HL-60 (cell line): ENCODE results near the gene IL20RA.

Source experiments
- DNase-seq, 2 experiments: peaks; one replicate each; pipeline ENCODE4 v3.0.0-alpha.2; 2010 to 2020; ENCODE audit warnings: low read depth in 1 of 2, low spot score in 1 of 2
- H3K27ac ChIP-seq: fragments of 250-450 bp; sonication (Bioruptor Pico); replicated peaks from 2 replicates; pipeline ENCODE4 v1.5.1; 2020; ENCODE audit warnings: mild to moderate bottlenecking, moderate library complexity
- H3K27me3 ChIP-seq: fragments of 250-450 bp; sonication (Bioruptor Pico); 2 replicates; pipeline ENCODE4 v1.5.1; 2021; ENCODE audit warnings: mild to moderate bottlenecking, moderate library complexity; ENCODE audit not compliant: insufficient read depth, poor library complexity, severe bottlenecking
- H3K4me3 ChIP-seq: replicated peaks from 2 replicates; pipeline ENCODE4 v1.5.1; 2011; ENCODE audit warnings: mild to moderate bottlenecking, control low read depth, low read length; ENCODE audit not compliant: insufficient read depth
- GABPA ChIP-seq: IDR thresholded peaks from 2 replicates; pipeline ENCODE4 v1.6.1; 2012; ENCODE audit warnings: low read depth
- POLR2AphosphoS5 ChIP-seq: IDR thresholded peaks from 2 replicates; pipeline ENCODE4 v1.6.1; 2012; ENCODE audit warnings: low read depth
- SPI1 ChIP-seq: IDR thresholded peaks from 2 replicates; pipeline ENCODE4 v1.6.1; 2012; ENCODE audit warnings: low read depth, mild to moderate bottlenecking, borderline replicate concordance
- TF ChIP-seq, protein P1 (sequence below): IDR thresholded peaks from one replicate; pipeline ENCODE4 v1.5.1; 2011; ENCODE audit warnings: low read length, control low read depth, inconsistent platforms; ENCODE audit not compliant: insufficient read depth
- TF ChIP-seq, protein P2 (sequence below): IDR thresholded peaks from 2 replicates; pipeline ENCODE4 v1.6.1; 2012; ENCODE audit warnings: low read depth; ENCODE audit not compliant: insufficient replicate concordance

The IL20RA gene

GRCh38 chr6:137001299-137001976 lies 43.3 kb downstream of the IL20RA start:
- Histone ChIP-seq H3K27ac (no peak overlapping the region), H3K4me3 (no peak overlapping the region), H3K27me3 (peaks cover 22% of the 10 kb centered on the region)
- DNase-seq: no peak
- TF ChIP-seq SPI1: no peak

DNA sequence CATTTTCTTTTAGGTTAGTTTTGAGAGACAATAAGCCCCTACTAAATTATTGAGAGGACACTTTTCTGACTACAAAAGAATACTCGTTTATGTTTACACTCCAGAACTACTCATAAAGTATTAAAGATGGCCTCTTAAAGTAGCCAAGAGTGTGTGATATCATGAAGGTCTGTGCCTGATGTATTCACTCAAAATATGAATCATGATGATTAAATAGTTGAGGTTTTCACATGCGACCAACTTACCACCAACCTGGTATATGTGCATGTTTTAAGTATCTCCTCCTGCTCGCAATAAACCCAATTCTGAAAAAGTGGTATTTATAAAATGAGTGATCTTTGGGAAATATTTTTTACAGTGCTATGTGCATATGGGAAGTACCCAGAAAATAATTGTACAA lies 43.9 kb downstream of the IL20RA start:
- DNase-seq: no peak
- Histone ChIP-seq H3K27ac (no peak overlapping the region), H3K27me3 (peaks cover 22% of the 10 kb centered on the region), H3K4me3 (no peak overlapping the region)
- no peak for TF ChIP-seq SPI1
- TF ChIP-seq, protein P1, sequence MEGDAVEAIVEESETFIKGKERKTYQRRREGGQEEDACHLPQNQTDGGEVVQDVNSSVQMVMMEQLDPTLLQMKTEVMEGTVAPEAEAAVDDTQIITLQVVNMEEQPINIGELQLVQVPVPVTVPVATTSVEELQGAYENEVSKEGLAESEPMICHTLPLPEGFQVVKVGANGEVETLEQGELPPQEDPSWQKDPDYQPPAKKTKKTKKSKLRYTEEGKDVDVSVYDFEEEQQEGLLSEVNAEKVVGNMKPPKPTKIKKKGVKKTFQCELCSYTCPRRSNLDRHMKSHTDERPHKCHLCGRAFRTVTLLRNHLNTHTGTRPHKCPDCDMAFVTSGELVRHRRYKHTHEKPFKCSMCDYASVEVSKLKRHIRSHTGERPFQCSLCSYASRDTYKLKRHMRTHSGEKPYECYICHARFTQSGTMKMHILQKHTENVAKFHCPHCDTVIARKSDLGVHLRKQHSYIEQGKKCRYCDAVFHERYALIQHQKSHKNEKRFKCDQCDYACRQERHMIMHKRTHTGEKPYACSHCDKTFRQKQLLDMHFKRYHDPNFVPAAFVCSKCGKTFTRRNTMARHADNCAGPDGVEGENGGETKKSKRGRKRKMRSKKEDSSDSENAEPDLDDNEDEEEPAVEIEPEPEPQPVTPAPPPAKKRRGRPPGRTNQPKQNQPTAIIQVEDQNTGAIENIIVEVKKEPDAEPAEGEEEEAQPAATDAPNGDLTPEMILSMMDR: no peak
- TF ChIP-seq GABPA: no peak
- TF ChIP-seq POLR2AphosphoS5: no peak
- TF ChIP-seq, protein P2, sequence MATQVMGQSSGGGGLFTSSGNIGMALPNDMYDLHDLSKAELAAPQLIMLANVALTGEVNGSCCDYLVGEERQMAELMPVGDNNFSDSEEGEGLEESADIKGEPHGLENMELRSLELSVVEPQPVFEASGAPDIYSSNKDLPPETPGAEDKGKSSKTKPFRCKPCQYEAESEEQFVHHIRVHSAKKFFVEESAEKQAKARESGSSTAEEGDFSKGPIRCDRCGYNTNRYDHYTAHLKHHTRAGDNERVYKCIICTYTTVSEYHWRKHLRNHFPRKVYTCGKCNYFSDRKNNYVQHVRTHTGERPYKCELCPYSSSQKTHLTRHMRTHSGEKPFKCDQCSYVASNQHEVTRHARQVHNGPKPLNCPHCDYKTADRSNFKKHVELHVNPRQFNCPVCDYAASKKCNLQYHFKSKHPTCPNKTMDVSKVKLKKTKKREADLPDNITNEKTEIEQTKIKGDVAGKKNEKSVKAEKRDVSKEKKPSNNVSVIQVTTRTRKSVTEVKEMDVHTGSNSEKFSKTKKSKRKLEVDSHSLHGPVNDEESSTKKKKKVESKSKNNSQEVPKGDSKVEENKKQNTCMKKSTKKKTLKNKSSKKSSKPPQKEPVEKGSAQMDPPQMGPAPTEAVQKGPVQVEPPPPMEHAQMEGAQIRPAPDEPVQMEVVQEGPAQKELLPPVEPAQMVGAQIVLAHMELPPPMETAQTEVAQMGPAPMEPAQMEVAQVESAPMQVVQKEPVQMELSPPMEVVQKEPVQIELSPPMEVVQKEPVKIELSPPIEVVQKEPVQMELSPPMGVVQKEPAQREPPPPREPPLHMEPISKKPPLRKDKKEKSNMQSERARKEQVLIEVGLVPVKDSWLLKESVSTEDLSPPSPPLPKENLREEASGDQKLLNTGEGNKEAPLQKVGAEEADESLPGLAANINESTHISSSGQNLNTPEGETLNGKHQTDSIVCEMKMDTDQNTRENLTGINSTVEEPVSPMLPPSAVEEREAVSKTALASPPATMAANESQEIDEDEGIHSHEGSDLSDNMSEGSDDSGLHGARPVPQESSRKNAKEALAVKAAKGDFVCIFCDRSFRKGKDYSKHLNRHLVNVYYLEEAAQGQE: no peak

DNA sequence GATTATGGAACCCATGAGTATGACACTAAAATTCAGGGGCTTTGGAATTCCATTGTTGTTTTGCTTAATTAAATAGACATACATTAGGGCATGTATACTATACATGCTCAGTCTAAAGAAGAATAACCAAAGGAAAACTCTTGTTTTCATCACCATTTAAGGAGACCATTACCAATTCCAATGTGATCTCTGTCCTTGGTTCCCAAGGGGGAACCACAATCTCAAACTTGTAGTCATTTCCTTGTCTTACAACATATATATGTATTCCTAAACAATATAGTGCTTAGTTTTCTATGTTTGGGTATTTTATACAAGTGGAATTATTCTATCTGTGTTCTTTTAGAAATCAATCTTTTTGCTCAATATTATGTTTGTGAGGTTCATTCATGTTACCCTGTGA lies 49.2 kb downstream of the IL20RA start:
- Histone ChIP-seq H3K27me3 (peaks cover 21% of the 10 kb centered on the region), H3K4me3 (no peak overlapping the region), H3K27ac (no peak overlapping the region)
- no peak for DNase-seq
- TF ChIP-seq, protein P1: no peak
- TF ChIP-seq POLR2AphosphoS5 (no peak), GABPA (no peak), SPI1 (no peak)
- TF ChIP-seq, protein P2: no peak

GRCh38 chr6:136994782-136995181 lies 50.0 kb downstream of the IL20RA start:
- H3K27ac ChIP-seq: no peak overlapping the region
- DNase-seq: no peak

DNA sequence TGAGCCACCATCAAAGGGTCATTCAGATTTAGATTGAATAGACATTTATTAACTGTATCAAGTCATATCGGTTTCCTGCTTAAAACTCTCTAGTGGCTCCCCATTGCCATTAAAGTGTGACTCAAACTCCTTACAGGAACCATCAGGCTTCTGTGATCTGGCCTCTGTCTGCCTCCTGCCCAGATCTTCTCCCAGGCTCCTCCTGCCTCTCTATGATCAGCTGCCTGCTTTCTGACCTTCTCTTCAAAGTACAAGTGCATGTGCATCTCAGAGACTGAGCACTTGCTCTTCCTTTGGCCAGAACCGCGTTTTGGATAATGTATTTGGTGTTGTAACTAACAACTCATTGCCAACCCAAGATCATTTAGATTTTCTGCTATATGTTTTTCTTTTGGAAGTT lies 52.7 kb downstream of the IL20RA start:
- TF ChIP-seq, protein P1: no peak
- no peak for TF ChIP-seq SPI1
- TF ChIP-seq, protein P2: no peak
- no peak for TF ChIP-seq POLR2AphosphoS5
- TF ChIP-seq GABPA: no peak
- Histone ChIP-seq H3K27me3 (peaks cover 43% of the 10 kb centered on the region), H3K27ac (no peak overlapping the region), H3K4me3 (no peak overlapping the region)
- DNase-seq: no peak

More at GRCh38 chr6:136994782-136995181, 50.0 kb downstream of the IL20RA start:
- Histone ChIP-seq H3K4me3 (no peak overlapping the region), H3K27me3 (peaks cover 23% of the 10 kb centered on the region)
- no peak for TF ChIP-seq GABPA
- TF ChIP-seq POLR2AphosphoS5: no peak
